Uterus (tissue), 2 donors: ENCODE measurements around the gene NDUFS4.

Experiments used
- POLR2A ChIP-seq, 2 donors: fragments of 450-650 bp; IDR thresholded peaks; one replicate each; pipeline ENCODE4 v1.6.1; 2016; ENCODE audit warnings: antibody characterized with exemption in 2 of 2, mild to moderate bottlenecking in 1 of 2, moderate library complexity in 1 of 2
- TF ChIP-seq, protein P1 (sequence below), 4 experiments: fragments of 200-600 bp in 2 of 4; fragments of 450-650 bp in 2 of 4; sonication (generic) in 2 of 4; IDR thresholded peaks; one replicate each; pipeline ENCODE4 v1.5.1; 2016 to 2019; ENCODE audit warnings: antibody characterized with exemption in 4 of 4, mild to moderate bottlenecking in 2 of 4, moderate library complexity in 1 of 4

DNA sequence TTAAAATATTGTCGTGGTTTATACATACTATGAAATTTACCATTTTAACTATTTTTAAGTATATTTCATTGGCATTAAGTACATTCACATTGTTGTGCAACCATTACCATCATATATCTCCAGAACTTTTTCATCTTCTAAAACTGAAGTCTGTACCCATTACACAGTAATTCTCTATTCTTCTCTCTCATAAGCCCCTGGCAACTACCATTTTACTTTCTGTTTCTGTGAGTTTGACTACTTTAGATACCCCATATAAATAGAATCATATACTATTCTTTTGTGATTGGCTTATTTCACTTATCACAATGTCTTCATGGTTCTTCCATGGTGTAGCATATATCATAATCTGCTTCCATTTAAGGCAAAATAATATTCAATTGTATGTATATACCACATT, 30.3 kb downstream of the NDUFS4 start:
- TF ChIP-seq, protein P1, sequence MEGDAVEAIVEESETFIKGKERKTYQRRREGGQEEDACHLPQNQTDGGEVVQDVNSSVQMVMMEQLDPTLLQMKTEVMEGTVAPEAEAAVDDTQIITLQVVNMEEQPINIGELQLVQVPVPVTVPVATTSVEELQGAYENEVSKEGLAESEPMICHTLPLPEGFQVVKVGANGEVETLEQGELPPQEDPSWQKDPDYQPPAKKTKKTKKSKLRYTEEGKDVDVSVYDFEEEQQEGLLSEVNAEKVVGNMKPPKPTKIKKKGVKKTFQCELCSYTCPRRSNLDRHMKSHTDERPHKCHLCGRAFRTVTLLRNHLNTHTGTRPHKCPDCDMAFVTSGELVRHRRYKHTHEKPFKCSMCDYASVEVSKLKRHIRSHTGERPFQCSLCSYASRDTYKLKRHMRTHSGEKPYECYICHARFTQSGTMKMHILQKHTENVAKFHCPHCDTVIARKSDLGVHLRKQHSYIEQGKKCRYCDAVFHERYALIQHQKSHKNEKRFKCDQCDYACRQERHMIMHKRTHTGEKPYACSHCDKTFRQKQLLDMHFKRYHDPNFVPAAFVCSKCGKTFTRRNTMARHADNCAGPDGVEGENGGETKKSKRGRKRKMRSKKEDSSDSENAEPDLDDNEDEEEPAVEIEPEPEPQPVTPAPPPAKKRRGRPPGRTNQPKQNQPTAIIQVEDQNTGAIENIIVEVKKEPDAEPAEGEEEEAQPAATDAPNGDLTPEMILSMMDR (IDR thresholded peaks at IDR 0.05), result no peak
- TF ChIP-seq POLR2A (IDR thresholded peaks at IDR 0.05), result no peak
